RWPE2 (cell line): ENCODE results near the gene GSK3B.

Source experiments
- ATAC-seq: fragments of 200-7000 bp; cut with Tn5 transposase; 3 replicates; pipeline ENCODE4 v1.9.1; 2021; ENCODE audit warnings: low read depth
- DNase-seq: peaks from one replicate; pipeline ENCODE4 v3.0.0-alpha.2; 2020; ENCODE audit warnings: low spot score
- H3K27ac ChIP-seq: fragments of 450-650 bp; 2 replicates; pipeline ENCODE4 v1.5.1; 2017; ENCODE audit warnings: mild to moderate bottlenecking; ENCODE audit not compliant: poor library complexity, severe bottlenecking
- H3K27me3 ChIP-seq: fragments of 250-450 bp; sonication (Bioruptor Pico); 2 replicates; pipeline ENCODE4 v1.5.1; 2021; ENCODE audit warnings: mild to moderate bottlenecking, moderate library complexity; ENCODE audit not compliant: insufficient read depth, poor library complexity, severe bottlenecking
- H3K36me3 ChIP-seq: fragments of 250-450 bp; sonication (Bioruptor Pico); 2 replicates; pipeline ENCODE4 v1.5.1; 2020; ENCODE audit warnings: low read depth, mild to moderate bottlenecking, moderate library complexity
- H3K4me1 ChIP-seq: fragments of 250-450 bp; sonication (Bioruptor Pico); 2 replicates; pipeline ENCODE4 v1.5.1; 2021; ENCODE audit warnings: mild to moderate bottlenecking, moderate library complexity; ENCODE audit not compliant: insufficient read depth, poor library complexity, severe bottlenecking
- H3K4me3 ChIP-seq: fragments of 250-450 bp; sonication (Bioruptor Pico); 2 replicates; pipeline ENCODE4 v1.5.1; 2021; ENCODE audit warnings: mild to moderate bottlenecking, moderate library complexity; ENCODE audit not compliant: severe bottlenecking
- H3K9me3 ChIP-seq: fragments of 250-450 bp; sonication (Bioruptor Pico); 2 replicates; pipeline ENCODE4 v1.5.1; 2021; ENCODE audit warnings: mild to moderate bottlenecking, moderate library complexity; ENCODE audit not compliant: severe bottlenecking
- CTCF ChIP-seq: fragments of 450-650 bp; IDR thresholded peaks from one replicate; pipeline ENCODE4 v1.5.1; 2017; ENCODE audit warnings: mild to moderate bottlenecking, moderate library complexity; ENCODE audit not compliant: poor library complexity, severe bottlenecking

Gene GSK3B

GRCh38 chr3:120101624-120102023 lies 7.4 kb upstream of the GSK3B start:
- DNase-seq (no peak), ATAC-seq (no peak)
- H3K4me3 ChIP-seq: no peak overlapping the region

GRCh38 chr3:120100711-120101110 lies 6.5 kb upstream of the GSK3B start:
- Histone ChIP-seq H3K27me3 (no peaks in the 10 kb centered on the region), H3K4me1 (peaks cover 50% of the 10 kb centered on the region), H3K36me3 (peaks cover 28% of the 10 kb centered on the region), H3K27ac (peak overlapping the region; percentile 97), H3K9me3 (no peaks in the 10 kb centered on the region), H3K4me3 (no peak overlapping the region)
- ATAC-seq (0 out of 3 replicates have a peak, but pooled peaks have one; percentile 26), DNase-seq (no peak)
- TF ChIP-seq CTCF: no peak

More at GRCh38 chr3:120101624-120102023, 7.4 kb upstream of the GSK3B start:
- Histone ChIP-seq H3K9me3 (no peaks in the 10 kb centered on the region), H3K27me3 (no peaks in the 10 kb centered on the region), H3K4me1 (peaks cover 48% of the 10 kb centered on the region), H3K27ac (peak overlapping the region; percentile 97), H3K36me3 (peaks cover 25% of the 10 kb centered on the region)
- no peak for TF ChIP-seq CTCF

- ATAC-seq (no peak), DNase-seq (no peak)
- TF ChIP-seq CTCF: no peak
- Histone ChIP-seq H3K4me3 (no peak overlapping the region), H3K36me3 (peaks cover 28% of the 10 kb centered on the region), H3K27ac (peak overlapping the region; percentile 97), H3K9me3 (no peaks in the 10 kb centered on the region), H3K27me3 (no peaks in the 10 kb centered on the region), H3K4me1 (peaks cover 50% of the 10 kb centered on the region)
Observed at GRCh38 chr3:120098710-120099109, 4.5 kb upstream of the GSK3B start.

GRCh38 chr3:120095979-120096426 lies 1.8 kb upstream of the GSK3B start:
- Histone ChIP-seq H3K4me3 (peak overlapping the region; percentile 70), H3K9me3 (no peaks in the 10 kb centered on the region), H3K27ac (peak overlapping the region; percentile 97), H3K36me3 (peaks cover 50% of the 10 kb centered on the region), H3K4me1 (peaks cover 27% of the 10 kb centered on the region), H3K27me3 (no peaks in the 10 kb centered on the region)
- ATAC-seq: no peak
- no peak for DNase-seq
- TF ChIP-seq CTCF: no peak

- peaks cover 56% of the 10 kb centered on the region for H3K36me3 ChIP-seq
- TF ChIP-seq CTCF: no peak
- H3K9me3 ChIP-seq: no peaks in the 10 kb centered on the region
Observed at GRCh38 chr3:120095226-120095978, 1.2 kb upstream of the GSK3B start.

More at GRCh38 chr3:120095226-120095978, 1.2 kb upstream of the GSK3B start:
- Histone ChIP-seq H3K27me3 (no peaks in the 10 kb centered on the region), H3K4me3 (peak overlapping the region; percentile 70), H3K27ac (peak overlapping the region; percentile 97), H3K4me1 (peaks cover 23% of the 10 kb centered on the region)
- ATAC-seq: peak; percentile 47
- peak; percentile 92 for DNase-seq
